Ovary (tissue), 9 donors: Measurements from ENCODE around the gene FAH. TPM values are rescaled to one million over a fixed set of nuclear protein-coding genes. Genes with fewer than 3 reads are reported as not detected.
"Not testable (repeated sequence)": the region's sequence is repeated elsewhere in the genome, so short reads cannot be mapped to it uniquely, and the experiment has no call there.

Experiments
- DNase-seq, 5 donors: peaks; one replicate each; pipeline ENCODE4 v3.0.0-alpha.2; 2019 to 2020
- H3K27ac ChIP-seq, 2 donors: fragments of 200-600 bp; one replicate each; pipeline versions ENCODE4 v1.5.1 to v1.8.0; 2019 to 2022
- H3K27me3 ChIP-seq: fragments of 200-600 bp; one replicate; pipeline ENCODE4 v1.8.0; 2022
- H3K36me3 ChIP-seq: fragments of 200-600 bp; sonication (generic); one replicate; pipeline ENCODE4 v1.5.1; 2019
- H3K4me1 ChIP-seq: one replicate; pipeline ENCODE4 v1.8.1; 2013; ENCODE audit warnings: mild to moderate bottlenecking, moderate library complexity; ENCODE audit not compliant: insufficient read depth
- H3K4me3 ChIP-seq: fragments of 200-600 bp; sonication (generic); one replicate; pipeline ENCODE4 v1.5.1; 2017
- H3K9me3 ChIP-seq, 2 donors: fragments of 200-600 bp in 1 of 2; sonication (generic) in 1 of 2; one replicate each; pipeline versions ENCODE4 v1.5.1 to v1.8.1; 2013 to 2019; ENCODE audit warnings: mild to moderate bottlenecking in 1 of 2, moderate library complexity in 1 of 2
- EP300 ChIP-seq: sonication (generic); formaldehyde crosslinking; IDR thresholded peaks from one replicate; pipeline ENCODE4 v1.6.1; 2017; ENCODE audit warnings: antibody characterized with exemption
- POLR2A ChIP-seq: fragments of 450-650 bp; IDR thresholded peaks from one replicate; pipeline ENCODE4 v1.6.1; 2017; ENCODE audit warnings: antibody characterized with exemption, mild to moderate bottlenecking, moderate library complexity
- WGBS, 3 donors: extraction: QIAGEN DNeasy Blood & Tissue Kit in 1 of 3; methylation state at CpG; one replicate each; pipeline versions ENCODE4 v1.1.5 to v1.1.7; 2013 to 2017; 5-methylcytosine and 5-hydroxymethylcytosine counted together
- intact Hi-C, 4 donors: fragments of 100-400 bp; cut with DNase I; formaldehyde crosslinking; loops; one replicate each; pipeline versions ENCODE4 v1.11.0 to v1.15.1; 2022 to 2023
- polyA plus RNA-seq, 2 donors: library from polyadenylated mRNA; stranded (reverse); fragments of 200-250 nt in 1 of 2; fragments of 350-450 nt in 1 of 2; fragmentation: Illumina TruSeq in 1 of 2; extraction: RNeasy Lipid Tissue Mini Kit (QIAGEN cat#74804) in 1 of 2; gene quantifications; one replicate each; pipeline ENCODE4 v1.2.3, GENCODE V29; 2013 to 2014
- total RNA-seq, 7 donors: library from RNA; depleted of rRNA in 2 of 7; stranded (reverse); fragments of >200 nt in 2 of 7; fragmentation: NEBNext Ultra II Directional in 3 of 7; extraction: Animal tissue kit (Norgen Biotek cat#: 25700) in 3 of 7; gene quantifications; one replicate each; pipeline versions ENCODE4 v1.1.0 to v1.2.4, GENCODE V29; 2016 to 2023
- TF ChIP-seq, protein P1 (sequence below), 3 donors: fragments of 450-650 bp in 2 of 3; fragments of 200-600 bp in 1 of 3; IDR thresholded peaks; one replicate each; pipeline versions ENCODE4 v1.5.1 to v1.8.0; 2016 to 2022; ENCODE audit warnings: antibody characterized with exemption in 3 of 3, mild to moderate bottlenecking in 1 of 3
- donor health status: DM: no; HTN: no; CAD: no; lungs with moderate emphysema.
- donor health status: DM: no; HTN: no; CAD: no.
- donor health status: Bipolar disorder and iron deficiency.
- donor health status: DM: yes; HTN: yes; CAD: no.
- donor health status: DM: no; HTN: no; CAD: no.
- donor health status: DM: yes; HTN: yes; CAD: no.

The FAH gene
- total and polyA plus RNA-seq, 9 donors: 19.0 to 47.2 (median 30.8) TPM

DNA sequence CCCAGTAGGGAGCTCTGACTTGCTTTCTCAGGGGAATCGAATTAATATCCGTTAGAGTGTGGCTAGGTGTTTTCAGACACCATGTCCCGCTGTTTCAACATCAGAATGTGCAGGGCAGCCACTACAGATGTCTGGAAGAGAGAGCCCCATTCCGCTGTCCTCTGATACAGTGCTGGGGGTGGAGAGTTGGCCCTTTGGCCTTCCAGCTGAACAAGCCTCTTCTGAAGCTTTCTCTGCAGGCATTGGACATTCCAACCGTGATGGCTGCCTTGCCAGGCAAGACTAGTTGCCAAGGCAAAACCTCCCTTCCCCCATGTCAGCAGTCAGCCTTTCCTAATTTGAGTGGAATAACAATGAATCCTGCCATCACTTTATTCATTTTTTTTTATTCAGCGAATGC lies 1.5 kb downstream of the FAH start:
- WGBS, 3 donors: 71 to 78% (median 76%) methylated on average over 6 of the region's 6 CpGs
- no peaks in the 10 kb centered on the region for H3K27me3 ChIP-seq
- no peaks in the 10 kb centered on the region for H3K9me3 ChIP-seq
- no peaks in the 10 kb centered on the region for H3K36me3 ChIP-seq
- no peak overlapping the region for H3K4me3 ChIP-seq
- TF ChIP-seq EP300 (no peak), POLR2A (no peak)
- TF ChIP-seq, protein P1, sequence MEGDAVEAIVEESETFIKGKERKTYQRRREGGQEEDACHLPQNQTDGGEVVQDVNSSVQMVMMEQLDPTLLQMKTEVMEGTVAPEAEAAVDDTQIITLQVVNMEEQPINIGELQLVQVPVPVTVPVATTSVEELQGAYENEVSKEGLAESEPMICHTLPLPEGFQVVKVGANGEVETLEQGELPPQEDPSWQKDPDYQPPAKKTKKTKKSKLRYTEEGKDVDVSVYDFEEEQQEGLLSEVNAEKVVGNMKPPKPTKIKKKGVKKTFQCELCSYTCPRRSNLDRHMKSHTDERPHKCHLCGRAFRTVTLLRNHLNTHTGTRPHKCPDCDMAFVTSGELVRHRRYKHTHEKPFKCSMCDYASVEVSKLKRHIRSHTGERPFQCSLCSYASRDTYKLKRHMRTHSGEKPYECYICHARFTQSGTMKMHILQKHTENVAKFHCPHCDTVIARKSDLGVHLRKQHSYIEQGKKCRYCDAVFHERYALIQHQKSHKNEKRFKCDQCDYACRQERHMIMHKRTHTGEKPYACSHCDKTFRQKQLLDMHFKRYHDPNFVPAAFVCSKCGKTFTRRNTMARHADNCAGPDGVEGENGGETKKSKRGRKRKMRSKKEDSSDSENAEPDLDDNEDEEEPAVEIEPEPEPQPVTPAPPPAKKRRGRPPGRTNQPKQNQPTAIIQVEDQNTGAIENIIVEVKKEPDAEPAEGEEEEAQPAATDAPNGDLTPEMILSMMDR (IDR thresholded peaks at IDR 0.05): no peak
- H3K27ac ChIP-seq: no peak overlapping the region
- intact Hi-C loops: loop anchor here in 1 of 4 donors (5.0 kb wide), 1 partner anchor 97 kb away; the partner anchor contains the start of gene ZFAND6
- H3K4me1 ChIP-seq: peaks cover 1% of the 10 kb centered on the region
- no peak for DNase-seq

DNA sequence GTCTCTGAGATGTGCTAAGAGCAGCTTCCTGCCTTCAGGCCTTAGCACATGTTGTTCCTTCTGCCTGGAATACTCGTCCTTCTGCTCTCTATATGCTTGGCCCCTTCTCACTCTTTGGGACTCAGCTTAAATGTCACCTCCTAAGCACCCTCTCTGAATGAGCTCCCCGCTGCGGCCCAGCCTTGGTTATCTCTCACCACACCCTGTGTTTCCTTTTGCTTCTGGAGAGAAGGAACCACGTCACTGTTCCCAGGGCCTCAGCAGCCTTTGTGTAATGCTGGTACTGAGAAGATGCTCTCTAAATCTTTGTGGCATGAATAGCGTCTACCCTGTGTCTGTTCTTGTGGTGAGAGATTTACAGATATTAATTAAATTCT lies 2.2 kb downstream of the FAH start:
- no peak overlapping the region for H3K4me3 ChIP-seq
- 93 to 96% (median 93%) methylated on average over 5 of the region's 5 CpGs for WGBS, 3 donors
- peaks cover 1% of the 10 kb centered on the region for H3K4me1 ChIP-seq
- intact Hi-C loops: no loop called here
- no peaks in the 10 kb centered on the region for H3K9me3 ChIP-seq
- TF ChIP-seq, protein P1 (IDR thresholded peaks at IDR 0.05): no peak
- TF ChIP-seq POLR2A: no peak
- TF ChIP-seq EP300: no peak
- no peaks in the 10 kb centered on the region for H3K27me3 ChIP-seq
- H3K36me3 ChIP-seq: no peaks in the 10 kb centered on the region
- no peak for DNase-seq
- no peak overlapping the region for H3K27ac ChIP-seq

- H3K36me3 ChIP-seq, H3K27me3 ChIP-seq, H3K27ac ChIP-seq, H3K9me3 ChIP-seq, intact Hi-C loops, H3K4me1 ChIP-seq, H3K4me3 ChIP-seq: not testable (repeated sequence)
- DNase-seq: peak in 4 of 5 donors; percentile 44 to 81 (median 69)
- WGBS, 3 donors: 42 to 64% (median 43%) methylated on average over 16 of the region's 16 CpGs
These were observed 2.8 kb downstream of the FAH start for GRCh38 chr15:80155378-80156175.

GRCh38 chr15:80156176-80156720 lies 3.4 kb downstream of the FAH start:
- H3K4me3 ChIP-seq: no peak overlapping the region
- intact Hi-C loops: no loop called here
- WGBS, 3 donors: 55 to 75% (median 63%) methylated on average over 8 of the region's 8 CpGs
- TF ChIP-seq EP300: no peak
- TF ChIP-seq, protein P1 (IDR thresholded peaks at IDR 0.05): no peak
- TF ChIP-seq POLR2A: no peak
- H3K9me3 ChIP-seq: no peaks in the 10 kb centered on the region
- DNase-seq: no peak
- no peak overlapping the region for H3K27ac ChIP-seq
- no peaks in the 10 kb centered on the region for H3K36me3 ChIP-seq
- peaks cover 1% of the 10 kb centered on the region for H3K4me1 ChIP-seq
- no peaks in the 10 kb centered on the region for H3K27me3 ChIP-seq

GRCh38 chr15:80157215-80157614 lies 4.4 kb downstream of the FAH start:
- intact Hi-C loops: no loop called here
- DNase-seq: no peak
- TF ChIP-seq EP300 (no peak), POLR2A (no peak)
- TF ChIP-seq, protein P1 (IDR thresholded peaks at IDR 0.05): no peak
- no peaks in the 10 kb centered on the region for H3K27me3 ChIP-seq
- no peaks in the 10 kb centered on the region for H3K4me1 ChIP-seq
- H3K9me3 ChIP-seq: no peaks in the 10 kb centered on the region
- H3K36me3 ChIP-seq: no peaks in the 10 kb centered on the region
- H3K4me3 ChIP-seq: no peak overlapping the region
- WGBS, 3 donors: 97 to 98% (median 98%) methylated on average over 5 of the region's 5 CpGs
- no peak overlapping the region for H3K27ac ChIP-seq
